ENCODE results near the gene CBARP. TPM values are rescaled to one million over a fixed set of nuclear protein-coding genes. Genes with fewer than 3 reads are reported as not detected.

CBARP gene
- total and polyA plus RNA-seq, 2 donors (not counting 3 experiments of a cell fraction or from before 2014, with no cell fraction given), result 3.5 to 9.2 TPM

DNA sequence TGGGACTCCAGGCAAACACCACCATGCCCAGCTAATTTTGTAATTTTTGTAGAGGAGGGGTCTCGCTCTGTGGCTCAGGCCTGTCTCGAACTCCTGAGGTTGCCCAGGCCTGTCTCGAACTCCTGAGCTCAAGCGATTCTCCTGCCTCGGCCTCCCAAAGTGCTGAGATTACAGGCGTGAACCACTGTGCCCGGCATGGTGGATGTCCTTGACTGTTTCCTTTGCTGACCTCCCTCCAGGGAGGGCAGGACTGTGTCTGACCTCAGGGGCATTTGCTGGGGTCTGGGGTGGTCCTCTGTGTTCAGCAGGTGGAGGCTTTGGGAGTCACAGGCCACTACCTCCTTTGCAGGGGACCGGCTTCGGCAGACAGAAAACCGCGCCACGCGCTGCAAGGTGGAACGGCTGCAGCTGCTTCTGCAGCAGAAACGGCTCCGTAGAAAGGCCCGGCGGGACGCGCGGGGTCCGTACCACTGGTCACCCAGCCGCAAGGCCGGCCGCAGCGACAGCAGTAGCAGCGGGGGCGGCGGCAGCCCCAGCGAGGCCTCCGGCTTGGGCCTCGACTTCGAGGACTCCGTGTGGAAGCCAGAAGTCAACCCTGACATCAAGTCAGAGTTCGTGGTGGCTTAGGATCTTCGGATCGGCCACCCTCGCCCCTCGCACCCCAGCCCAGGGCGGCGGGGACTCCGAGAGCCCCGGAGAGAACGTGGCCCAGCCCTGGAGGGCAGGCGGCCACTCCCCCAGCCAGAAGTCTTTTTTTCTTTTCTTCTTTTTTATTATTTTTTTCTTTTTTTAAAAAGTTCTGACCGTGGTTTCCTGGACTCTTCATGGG is 19.1 kb upstream of the CBARP start:
- no peaks in the 10 kb centered on the region for H4K20me1 ChIP-seq (replicated peaks; ENCODE audit: control insufficient read depth, extremely low read depth, insufficient read depth, low read length)
- H3K9me1 ChIP-seq (replicated peaks; ENCODE audit: control insufficient read depth, extremely low read depth, insufficient read depth, low read length), result no peaks in the 10 kb centered on the region
- H3K79me2 ChIP-seq (ENCODE audit: control insufficient read depth, insufficient read depth, low read length), result peaks cover 41% of the 10 kb centered on the region
- ChIA-PET CTCF (interaction anchor here (1.1 to 7.8 kb wide), 3 partner anchors 10 to 12 kb away, joined by 6 to 63 read pairs (median 10); no protein-coding TSS in a partner anchor), POLR2A (interaction anchor here (0.6 to 1.2 kb wide), 2 partner anchors 9 to 12 kb away, joined by 3 read pairs; no protein-coding TSS in a partner anchor)
- no peak overlapping the region for H3K9ac ChIP-seq (replicated peaks; ENCODE audit: extremely low read depth, insufficient read depth, low read length)
- no peaks in the 10 kb centered on the region for H3K9me3 ChIP-seq (replicated peaks; ENCODE audit: control insufficient read depth, insufficient read depth, low read length)
- peaks cover 29 to 34% of the 10 kb centered on the region in 2 experiments for H3K36me3 ChIP-seq (ENCODE audit: control insufficient read depth in 2 of 2, extremely low read depth in 1 of 2, insufficient read depth in 2 of 2, low read length in 2 of 2)
- no peak overlapping the region for H2AFZ ChIP-seq (ENCODE audit: low read depth, low read length)
- TF ChIP-seq POLR2A (IDR thresholded peaks at IDR 0.05; ENCODE audit: low read depth, low read length), result peak; percentile 45
- TF ChIP-seq GATA2 (IDR thresholded peaks at IDR 0.05; ENCODE audit: insufficient read depth, insufficient read length, low read depth, low read length), result no peak
- H3K27ac ChIP-seq (ENCODE audit: insufficient read depth, low read depth, low read length), result no peak overlapping the region
- FAIRE-seq, result no peak
- H3K4me1 ChIP-seq (ENCODE audit: control insufficient read depth, extremely low read depth, insufficient read depth, low read length), result peaks cover 57% of the 10 kb centered on the region
- H3K4me3 ChIP-seq (replicated peaks in 1 of 3; ENCODE audit: insufficient read depth in 1 of 3, low read depth in 1 of 3, low read length in 3 of 3), result no peak overlapping the region
- H3K4me2 ChIP-seq (ENCODE audit: insufficient read depth, low read length), result no peak overlapping the region
- no peak for DNase-seq (ENCODE audit: low read depth, low spot score)
- no TSS peak for BruUV-seq (replicated peaks)
- dilution Hi-C loops (cut with MboI; ENCODE audit: extremely low pct_ligation_motif_present, low sequenced_read_pairs) (no loop called here), intact Hi-C loops (cut with micrococcal nuclease) (no loop called here)
- H3K27me3 ChIP-seq (ENCODE audit: control insufficient read depth in 2 of 2, insufficient read depth in 2 of 2, low read length in 2 of 2), result no peaks in the 10 kb centered on the region

DNA sequence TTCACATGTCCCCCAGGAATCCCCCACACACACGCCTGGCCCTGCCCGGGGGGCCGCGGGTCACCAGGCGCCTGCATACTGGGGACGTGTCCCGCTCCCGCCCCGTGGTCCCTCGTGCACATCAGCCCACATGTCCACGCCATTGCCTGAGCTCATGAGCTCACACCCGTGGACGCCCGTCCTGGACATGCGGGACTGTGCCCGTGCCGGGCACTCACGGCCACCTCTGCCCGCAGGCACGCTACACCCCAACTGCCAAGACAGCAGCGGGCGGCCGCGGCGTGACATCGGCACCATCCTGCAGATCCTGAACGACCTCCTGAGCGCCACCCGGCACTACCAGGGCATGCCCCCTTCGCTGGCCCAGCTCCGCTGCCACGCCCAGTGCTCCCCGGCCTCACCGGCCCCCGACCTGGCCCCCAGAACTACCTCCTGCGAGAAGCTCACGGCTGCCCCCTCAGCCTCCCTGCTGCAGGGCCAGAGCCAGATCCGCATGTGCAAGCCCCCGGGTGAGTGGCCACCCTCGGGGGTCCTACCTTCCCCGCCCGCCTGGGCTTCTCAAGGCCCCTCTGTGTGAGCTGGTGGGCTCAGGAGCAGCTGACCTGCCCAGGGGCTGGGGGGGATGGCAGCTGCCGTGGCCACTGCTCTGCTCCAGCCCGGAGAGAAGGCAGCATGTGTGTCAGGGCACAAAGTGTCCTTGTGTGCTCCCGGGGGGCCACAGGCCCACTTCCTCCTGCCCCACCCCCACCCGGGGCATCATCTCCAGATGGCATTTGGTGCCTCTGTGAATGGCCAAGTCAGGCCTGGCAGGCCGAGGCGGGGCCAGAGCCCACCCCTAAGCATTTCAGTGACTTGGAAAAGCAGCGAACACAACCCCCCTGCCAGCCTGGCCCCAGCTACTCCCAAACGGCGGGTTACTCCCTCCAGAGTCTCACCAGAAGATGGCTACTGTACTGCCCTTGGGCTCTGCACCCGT is 17.7 kb upstream of the CBARP start:
- CTCF ChIA-PET, result interaction anchor here (0.7 to 7.8 kb wide), 3 partner anchors 11 kb away, joined by 6 to 63 read pairs (median 10); no protein-coding TSS in a partner anchor
- Histone ChIP-seq H3K36me3 (ENCODE audit: control insufficient read depth in 2 of 2, extremely low read depth in 1 of 2, insufficient read depth in 2 of 2, low read length in 2 of 2) (peaks cover 29 to 34% of the 10 kb centered on the region in 2 experiments), H3K4me1 (ENCODE audit: control insufficient read depth, extremely low read depth, insufficient read depth, low read length) (peaks cover 48% of the 10 kb centered on the region), H3K9me3 (replicated peaks; ENCODE audit: control insufficient read depth, insufficient read depth, low read length) (no peaks in the 10 kb centered on the region), H3K4me2 (ENCODE audit: insufficient read depth, low read length) (no peak overlapping the region), H3K4me3 (replicated peaks in 1 of 3; ENCODE audit: insufficient read depth in 1 of 3, low read depth in 1 of 3, low read length in 3 of 3) (no peak overlapping the region), H3K9me1 (replicated peaks; ENCODE audit: control insufficient read depth, extremely low read depth, insufficient read depth, low read length) (no peaks in the 10 kb centered on the region), H3K27ac (ENCODE audit: insufficient read depth, low read depth, low read length) (no peak overlapping the region), H2AFZ (ENCODE audit: low read depth, low read length) (no peak overlapping the region), H3K79me2 (ENCODE audit: control insufficient read depth, insufficient read depth, low read length) (peaks cover 54% of the 10 kb centered on the region), H3K27me3 (ENCODE audit: control insufficient read depth in 2 of 2, insufficient read depth in 2 of 2, low read length in 2 of 2) (no peaks in the 10 kb centered on the region), H3K9ac (replicated peaks; ENCODE audit: extremely low read depth, insufficient read depth, low read length) (no peak overlapping the region), H4K20me1 (replicated peaks; ENCODE audit: control insufficient read depth, extremely low read depth, insufficient read depth, low read length) (no peaks in the 10 kb centered on the region)
- dilution Hi-C loops (cut with MboI; ENCODE audit: extremely low pct_ligation_motif_present, low sequenced_read_pairs) (no loop called here), intact Hi-C loops (cut with micrococcal nuclease) (no loop called here)
- BruUV-seq (replicated peaks), result no TSS peak
- no peak for DNase-seq (ENCODE audit: low read depth, low spot score)
- FAIRE-seq, result no peak
- POLR2A ChIA-PET, result interaction anchor here (0.8 to 1.2 kb wide), 3 partner anchors 11 to 13 kb away, joined by 3 to 5 read pairs (median 4); partner anchors contain the start of gene CIRBP
- TF ChIP-seq POLR2A (IDR thresholded peaks at IDR 0.05; ENCODE audit: low read depth, low read length) (no peak), FOS (IDR thresholded peaks at IDR 0.05; ENCODE audit: borderline replicate concordance, insufficient read depth, low read length) (no peak), MYC (IDR thresholded peaks at IDR 0.05; ENCODE audit: low read depth, low read length) (no peak), POLR2AphosphoS5 (IDR thresholded peaks at IDR 0.05; ENCODE audit: insufficient read depth, low read depth, low read length) (no peak), GATA2 (IDR thresholded peaks at IDR 0.05; ENCODE audit: insufficient read depth, insufficient read length, low read depth, low read length) (no peak), JUN (IDR thresholded peaks at IDR 0.05; ENCODE audit: borderline replicate concordance, insufficient read depth, insufficient read length, low read depth) (no peak), EZH2 (IDR thresholded peaks at IDR 0.05; ENCODE audit: borderline replicate concordance, low read depth, low read length, severe bottlenecking) (no peak)
- TF ChIP-seq, protein P1, sequence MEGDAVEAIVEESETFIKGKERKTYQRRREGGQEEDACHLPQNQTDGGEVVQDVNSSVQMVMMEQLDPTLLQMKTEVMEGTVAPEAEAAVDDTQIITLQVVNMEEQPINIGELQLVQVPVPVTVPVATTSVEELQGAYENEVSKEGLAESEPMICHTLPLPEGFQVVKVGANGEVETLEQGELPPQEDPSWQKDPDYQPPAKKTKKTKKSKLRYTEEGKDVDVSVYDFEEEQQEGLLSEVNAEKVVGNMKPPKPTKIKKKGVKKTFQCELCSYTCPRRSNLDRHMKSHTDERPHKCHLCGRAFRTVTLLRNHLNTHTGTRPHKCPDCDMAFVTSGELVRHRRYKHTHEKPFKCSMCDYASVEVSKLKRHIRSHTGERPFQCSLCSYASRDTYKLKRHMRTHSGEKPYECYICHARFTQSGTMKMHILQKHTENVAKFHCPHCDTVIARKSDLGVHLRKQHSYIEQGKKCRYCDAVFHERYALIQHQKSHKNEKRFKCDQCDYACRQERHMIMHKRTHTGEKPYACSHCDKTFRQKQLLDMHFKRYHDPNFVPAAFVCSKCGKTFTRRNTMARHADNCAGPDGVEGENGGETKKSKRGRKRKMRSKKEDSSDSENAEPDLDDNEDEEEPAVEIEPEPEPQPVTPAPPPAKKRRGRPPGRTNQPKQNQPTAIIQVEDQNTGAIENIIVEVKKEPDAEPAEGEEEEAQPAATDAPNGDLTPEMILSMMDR (IDR thresholded peaks at IDR 0.05; ENCODE audit: extremely low read depth in 1 of 2, insufficient read depth in 1 of 2, low read depth in 1 of 2, low read length in 2 of 2), result no peak
- TF ChIP-seq, protein P2, sequence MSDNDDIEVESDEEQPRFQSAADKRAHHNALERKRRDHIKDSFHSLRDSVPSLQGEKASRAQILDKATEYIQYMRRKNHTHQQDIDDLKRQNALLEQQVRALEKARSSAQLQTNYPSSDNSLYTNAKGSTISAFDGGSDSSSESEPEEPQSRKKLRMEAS (IDR thresholded peaks at IDR 0.05; ENCODE audit: insufficient read depth, insufficient read length), result no peak
